ENCODE data around the gene LTBP3. TPM values are rescaled to one million over a fixed set of nuclear protein-coding genes. Genes with fewer than 3 reads are reported as not detected.

The LTBP3 gene
- total RNA-seq, 1 donor from 2014 or later = 1.7 TPM

- DNase-seq (ENCODE audit: low spot score) = peak; percentile 64
- Mint-ChIP-seq H3K4me1 (ENCODE audit: unreplicated experiment) (peaks cover 4% of the 10 kb centered on the region), H3K27ac (ENCODE audit: unreplicated experiment) (peak overlapping the region; percentile 24), H3K36me3 (ENCODE audit: low read depth, unreplicated experiment) (peaks cover 13% of the 10 kb centered on the region), H3K27me3 (ENCODE audit: unreplicated experiment) (peaks cover 33% of the 10 kb centered on the region), H3K9me3 (ENCODE audit: unreplicated experiment) (no peaks in the 10 kb centered on the region), H3K4me3 (ENCODE audit: unreplicated experiment) (no peak overlapping the region)
- no peak for TF ChIP-seq CTCF (IDR thresholded peaks at IDR 0.05; ENCODE audit: unreplicated experiment)
These were observed 35.6 kb upstream of the LTBP3 start for GRCh38 chr11:65593518-65594414.

- no peak for DNase-seq (ENCODE audit: low spot score)
- H3K36me3 Mint-ChIP-seq (ENCODE audit: low read depth, unreplicated experiment) = peaks cover 10% of the 10 kb centered on the region
- no peak overlapping the region for H3K27ac Mint-ChIP-seq (ENCODE audit: unreplicated experiment)
- H3K27me3 Mint-ChIP-seq (ENCODE audit: unreplicated experiment) = peaks cover 34% of the 10 kb centered on the region
- no peak for TF ChIP-seq CTCF (IDR thresholded peaks at IDR 0.05; ENCODE audit: unreplicated experiment)
- H3K4me1 Mint-ChIP-seq (ENCODE audit: unreplicated experiment) = peaks cover 4% of the 10 kb centered on the region
- no peak overlapping the region for H3K4me3 Mint-ChIP-seq (ENCODE audit: unreplicated experiment)
- H3K9me3 Mint-ChIP-seq (ENCODE audit: unreplicated experiment) = no peaks in the 10 kb centered on the region
These were observed 34.8 kb upstream of the LTBP3 start for GRCh38 chr11:65592858-65593517.

- H3K4me3 Mint-ChIP-seq (ENCODE audit: unreplicated experiment) = no peak overlapping the region
- no peak for TF ChIP-seq CTCF (IDR thresholded peaks at IDR 0.05; ENCODE audit: unreplicated experiment)
- H3K4me1 Mint-ChIP-seq (ENCODE audit: unreplicated experiment) = peaks cover 4% of the 10 kb centered on the region
- H3K9me3 Mint-ChIP-seq (ENCODE audit: unreplicated experiment) = no peaks in the 10 kb centered on the region
- H3K27ac Mint-ChIP-seq (ENCODE audit: unreplicated experiment) = no peak overlapping the region
- H3K27me3 Mint-ChIP-seq (ENCODE audit: unreplicated experiment) = peaks cover 34% of the 10 kb centered on the region
- H3K36me3 Mint-ChIP-seq (ENCODE audit: low read depth, unreplicated experiment) = peaks cover 6% of the 10 kb centered on the region
- peak; percentile 58 for DNase-seq (ENCODE audit: low spot score)
These were observed 34.0 kb upstream of the LTBP3 start for GRCh38 chr11:65591939-65592857.

- no peak for TF ChIP-seq CTCF (IDR thresholded peaks at IDR 0.05; ENCODE audit: unreplicated experiment)
- H3K36me3 Mint-ChIP-seq (ENCODE audit: low read depth, unreplicated experiment) = peaks cover 12% of the 10 kb centered on the region
- H3K4me3 Mint-ChIP-seq (ENCODE audit: unreplicated experiment) = no peak overlapping the region
- H3K27ac Mint-ChIP-seq (ENCODE audit: unreplicated experiment) = peak overlapping the region; percentile 74
- H3K4me1 Mint-ChIP-seq (ENCODE audit: unreplicated experiment) = no peaks in the 10 kb centered on the region
- no peak for DNase-seq (ENCODE audit: low spot score)
- H3K9me3 Mint-ChIP-seq (ENCODE audit: unreplicated experiment) = no peaks in the 10 kb centered on the region
- peaks cover 40% of the 10 kb centered on the region for H3K27me3 Mint-ChIP-seq (ENCODE audit: unreplicated experiment)
These were observed 32.1 kb upstream of the LTBP3 start for GRCh38 chr11:65590240-65590738.
